ENCODE data around the gene PHLDA3.
"Not testable (repeated sequence)": the region's sequence is repeated elsewhere in the genome, so short reads cannot be mapped to it uniquely, and the experiment has no call there.

The PHLDA3 gene

DNA sequence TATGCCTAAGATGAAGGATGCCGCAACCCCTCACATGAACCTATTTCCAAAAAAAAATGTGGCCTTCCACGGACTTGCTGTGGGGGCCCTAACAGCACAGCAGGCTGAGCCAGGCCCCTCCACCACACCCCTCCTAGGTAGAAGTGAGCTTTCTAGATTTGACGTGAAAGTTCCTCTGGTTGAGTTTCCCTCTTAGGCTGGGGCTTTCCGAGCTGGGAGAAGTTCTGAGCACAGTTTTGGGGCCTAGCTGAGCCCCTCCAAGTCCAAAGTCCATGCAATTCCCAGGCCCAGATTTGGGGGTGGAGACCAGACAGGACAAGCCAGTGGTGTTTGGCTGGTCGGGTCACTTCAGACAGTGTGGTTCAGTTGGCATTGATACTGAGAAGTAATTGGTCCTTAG lies 13.8 kb upstream of the PHLDA3 start:
- no peak overlapping the region for H3K4me3 Mint-ChIP-seq
- H3K36me3 Mint-ChIP-seq (ENCODE audit: low read depth), result peaks cover 15% of the 10 kb centered on the region
- peaks cover 19% of the 10 kb centered on the region for H3K27me3 Mint-ChIP-seq
- no peaks in the 10 kb centered on the region for H3K9me3 Mint-ChIP-seq
- peaks cover 21% of the 10 kb centered on the region for H3K4me1 Mint-ChIP-seq (ENCODE audit: low read depth)
- H3K27ac Mint-ChIP-seq, result no peak overlapping the region

- Mint-ChIP-seq H3K4me1 (ENCODE audit: low read depth) (peaks cover 21% of the 10 kb centered on the region), H3K27me3 (peaks cover 25% of the 10 kb centered on the region), H3K36me3 (ENCODE audit: low read depth) (peaks cover 9% of the 10 kb centered on the region), H3K27ac (no peak overlapping the region), H3K4me3 (peak overlapping the region; percentile 72), H3K9me3 (no peaks in the 10 kb centered on the region)
Measured at GRCh38 chr1:201481761-201482493, 12.9 kb upstream of the PHLDA3 start.

DNA sequence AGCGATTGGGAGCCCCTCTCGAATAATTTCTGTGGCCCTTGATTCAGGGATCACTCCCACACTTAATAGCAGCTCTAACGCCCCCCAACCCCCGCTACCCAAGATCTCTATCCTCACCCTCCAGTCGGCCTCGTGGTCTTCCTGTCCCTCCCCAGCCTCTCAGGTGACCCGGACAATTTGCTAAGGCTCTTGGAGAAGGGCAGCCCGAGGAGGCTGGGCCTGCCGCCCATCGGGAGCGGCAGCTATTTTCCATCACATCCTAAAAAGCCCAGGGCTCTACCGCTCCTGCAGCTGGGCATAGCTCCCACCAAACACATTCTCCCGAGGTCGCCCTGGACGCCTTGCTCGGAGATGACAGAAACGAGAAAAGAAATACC lies 12.0 kb upstream of the PHLDA3 start:
- Mint-ChIP-seq H3K4me1 (ENCODE audit: low read depth) (peaks cover 21% of the 10 kb centered on the region), H3K9me3 (no peaks in the 10 kb centered on the region), H3K27ac (no peak overlapping the region), H3K36me3 (ENCODE audit: low read depth) (peaks cover 4% of the 10 kb centered on the region), H3K27me3 (peaks cover 31% of the 10 kb centered on the region), H3K4me3 (peak overlapping the region; percentile 72)

DNA sequence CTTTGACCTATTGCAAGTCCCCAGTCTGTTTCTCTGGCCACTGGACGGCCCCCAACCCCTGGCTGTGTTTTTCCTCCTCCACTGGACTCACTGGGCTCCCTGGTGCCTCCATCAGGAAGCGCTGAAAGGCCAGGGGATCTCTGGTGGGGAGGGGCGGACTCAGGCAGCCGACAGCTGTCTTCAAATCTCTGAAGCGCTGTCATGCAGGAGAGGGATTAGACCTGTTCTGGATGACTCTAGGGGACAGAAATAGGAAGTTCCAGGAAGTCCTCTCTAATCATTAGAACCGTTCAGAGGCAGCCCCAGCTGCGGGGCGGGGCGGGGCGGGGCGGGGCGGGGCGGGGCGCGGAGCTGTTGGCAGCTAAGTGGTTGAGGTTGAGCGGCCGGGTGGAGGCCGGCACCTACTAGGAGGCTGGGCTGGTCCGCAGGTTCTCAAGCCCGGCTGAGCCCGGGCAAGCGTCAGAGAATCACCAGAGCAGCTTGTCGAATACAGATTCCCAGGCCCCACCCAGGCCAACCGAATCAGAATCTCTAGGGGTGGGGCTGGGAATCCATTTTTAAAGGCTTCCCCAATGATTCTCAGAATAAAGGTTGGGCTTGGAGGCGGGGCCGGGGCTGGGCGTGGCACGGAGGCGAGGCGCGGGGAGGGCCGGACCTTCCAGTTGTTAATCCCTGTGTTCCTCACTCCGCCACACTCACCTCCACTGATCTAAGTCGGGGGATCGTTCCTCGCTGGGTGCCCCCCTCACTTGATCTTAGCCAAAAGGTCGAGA lies 11.4 kb upstream of the PHLDA3 start:
- Mint-ChIP-seq H3K27ac (no peak overlapping the region), H3K4me3 (peak overlapping the region; percentile 72), H3K9me3 (no peaks in the 10 kb centered on the region)

DNA sequence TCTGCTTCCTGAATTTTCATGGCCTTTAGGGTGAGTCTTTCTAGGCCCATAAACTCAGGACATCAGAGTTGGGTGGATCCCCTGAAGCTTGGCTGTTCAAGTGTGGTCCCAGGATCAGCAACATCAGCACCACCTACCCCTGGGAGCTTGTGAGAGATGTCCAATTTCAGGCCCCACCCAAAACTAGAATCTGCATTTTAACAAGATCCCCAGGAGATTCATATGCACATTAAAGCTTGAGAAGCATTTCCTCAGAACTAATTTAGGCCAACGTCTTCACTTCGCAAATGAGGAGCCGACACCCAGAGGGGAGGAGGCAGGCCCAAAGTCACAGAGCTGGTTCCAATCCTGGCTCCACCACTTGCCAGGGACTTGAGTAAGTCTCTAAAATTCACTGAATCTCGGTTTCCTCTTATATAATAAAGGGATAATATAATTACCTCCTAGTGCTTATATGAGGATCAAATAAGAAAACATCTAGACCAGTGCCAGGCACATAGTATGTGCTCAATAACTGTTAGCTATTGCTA lies 10.3 kb upstream of the PHLDA3 start:
- H3K27me3 Mint-ChIP-seq, result peaks cover 31% of the 10 kb centered on the region
- H3K36me3 Mint-ChIP-seq (ENCODE audit: low read depth), result no peaks in the 10 kb centered on the region
- no peak overlapping the region for H3K4me3 Mint-ChIP-seq
- peaks cover 21% of the 10 kb centered on the region for H3K4me1 Mint-ChIP-seq (ENCODE audit: low read depth)
- no peaks in the 10 kb centered on the region for H3K9me3 Mint-ChIP-seq
- no peak overlapping the region for H3K27ac Mint-ChIP-seq

More for the DNA sequence above, 11.4 kb upstream of the PHLDA3 start:
- H3K27me3 Mint-ChIP-seq, result peaks cover 31% of the 10 kb centered on the region
- H3K4me1 Mint-ChIP-seq (ENCODE audit: low read depth), result peaks cover 21% of the 10 kb centered on the region
- H3K36me3 Mint-ChIP-seq (ENCODE audit: low read depth), result peaks cover 4% of the 10 kb centered on the region

DNA sequence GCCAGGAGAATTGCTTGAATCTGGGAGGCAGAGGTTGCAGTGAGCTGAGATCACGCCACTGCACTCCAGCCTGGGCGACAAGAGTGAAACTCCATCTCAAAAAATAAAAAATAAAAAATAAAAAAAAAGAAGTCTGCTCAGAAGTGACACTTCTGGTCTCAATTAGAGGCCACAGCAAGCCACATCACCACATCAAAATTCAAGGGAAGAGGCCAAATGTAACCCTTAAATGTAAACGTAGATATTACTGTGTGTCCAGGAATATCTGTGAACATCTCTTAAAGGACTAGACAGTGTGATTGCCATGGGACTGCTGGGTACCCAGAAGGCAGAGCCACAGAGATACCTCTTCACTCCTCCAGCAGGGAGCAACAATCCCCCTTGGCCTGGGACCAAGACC lies 9.7 kb upstream of the PHLDA3 start:
- Mint-ChIP-seq H3K4me1 (ENCODE audit: low read depth) (peaks cover 21% of the 10 kb centered on the region), H3K27me3 (peaks cover 31% of the 10 kb centered on the region)
- H3K9me3 Mint-ChIP-seq; H3K27ac Mint-ChIP-seq; H3K36me3 Mint-ChIP-seq (ENCODE audit: low read depth); H3K4me3 Mint-ChIP-seq: not testable (repeated sequence)

DNA sequence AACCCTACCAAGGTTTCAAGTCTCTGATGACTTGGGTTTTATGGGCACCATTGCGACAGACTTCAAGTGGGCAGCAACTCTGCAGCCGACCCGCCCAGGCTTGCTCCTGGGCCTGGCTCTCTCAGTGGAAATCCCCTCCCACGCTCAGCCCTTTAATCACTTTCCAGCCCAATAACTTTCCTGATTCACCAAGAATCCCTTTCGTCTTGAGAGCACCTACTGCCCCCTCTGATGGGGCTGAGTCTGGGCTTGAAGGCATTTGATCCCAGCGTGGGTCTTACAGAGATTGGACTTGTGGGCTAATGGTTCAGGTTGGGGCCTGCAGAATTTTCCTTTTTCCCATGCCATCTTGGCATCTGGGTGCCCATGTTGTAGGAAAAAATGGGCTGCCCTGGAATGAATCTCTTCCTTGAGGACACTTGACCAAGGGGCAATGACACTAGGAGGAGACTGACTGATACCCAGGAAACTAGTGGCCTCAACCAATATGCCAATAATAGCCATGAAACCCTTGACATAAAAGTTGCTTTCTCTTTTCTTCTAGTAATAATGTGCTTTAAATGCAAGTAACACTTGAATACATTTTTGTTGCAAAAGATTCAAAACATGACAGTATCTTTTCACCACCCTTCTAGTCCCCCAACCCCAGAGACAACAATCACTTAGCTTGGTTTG lies 7.8 kb upstream of the PHLDA3 start:
- H3K4me1 Mint-ChIP-seq (ENCODE audit: low read depth), result peaks cover 15% of the 10 kb centered on the region
- no peak overlapping the region for H3K4me3 Mint-ChIP-seq
- H3K27ac Mint-ChIP-seq, result no peak overlapping the region
- peaks cover 39% of the 10 kb centered on the region for H3K27me3 Mint-ChIP-seq
- no peaks in the 10 kb centered on the region for H3K36me3 Mint-ChIP-seq (ENCODE audit: low read depth)
- no peaks in the 10 kb centered on the region for H3K9me3 Mint-ChIP-seq

DNA sequence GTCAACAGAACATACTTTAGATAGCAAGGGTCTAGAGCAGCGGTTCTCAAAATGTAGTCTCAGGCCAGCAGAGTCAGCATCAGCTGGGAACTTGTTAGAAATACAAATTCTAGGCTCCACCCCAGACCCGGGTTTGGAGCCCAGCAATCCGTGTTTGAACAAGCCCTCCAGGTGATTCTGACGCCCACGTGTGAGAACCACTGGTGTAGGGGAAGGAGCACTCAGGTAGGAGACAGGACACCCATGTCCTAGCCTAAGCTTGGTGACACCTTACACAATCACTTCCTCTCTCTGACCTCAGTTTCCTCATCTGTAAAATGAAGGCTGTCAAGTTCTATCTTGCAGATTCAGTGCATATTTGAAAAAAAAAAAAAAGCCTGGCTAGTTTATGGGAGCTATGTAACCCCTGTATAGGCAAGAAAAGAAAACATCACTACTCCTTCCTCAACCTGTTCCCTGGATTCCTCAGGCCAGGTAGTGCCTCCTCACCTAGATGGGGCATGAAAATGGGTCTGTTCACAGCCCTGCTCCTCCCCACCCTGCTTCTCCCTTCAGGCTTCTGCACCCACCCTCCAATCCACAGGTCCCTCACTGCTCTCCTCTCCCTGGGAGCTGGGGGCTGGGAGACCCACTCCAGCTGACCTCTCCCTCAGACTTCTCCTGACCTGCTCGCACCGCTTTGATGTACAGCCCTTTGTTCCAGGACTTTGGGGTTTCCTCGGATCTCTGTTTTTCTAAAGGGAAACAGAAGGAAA lies 7.1 kb upstream of the PHLDA3 start:
- no peaks in the 10 kb centered on the region for H3K9me3 Mint-ChIP-seq
- H3K4me1 Mint-ChIP-seq (ENCODE audit: low read depth), result peaks cover 8% of the 10 kb centered on the region
- no peaks in the 10 kb centered on the region for H3K36me3 Mint-ChIP-seq (ENCODE audit: low read depth)
- no peak overlapping the region for H3K27ac Mint-ChIP-seq
- H3K27me3 Mint-ChIP-seq, result peaks cover 42% of the 10 kb centered on the region
- H3K4me3 Mint-ChIP-seq, result no peak overlapping the region

GRCh38 chr1:201475130-201475529 lies 6.1 kb upstream of the PHLDA3 start:
- peaks cover 3% of the 10 kb centered on the region for H3K4me1 Mint-ChIP-seq (ENCODE audit: low read depth)
- H3K27me3 Mint-ChIP-seq, result peaks cover 48% of the 10 kb centered on the region
- H3K27ac Mint-ChIP-seq, result no peak overlapping the region
- H3K9me3 Mint-ChIP-seq, result no peaks in the 10 kb centered on the region
- no peak overlapping the region for H3K4me3 Mint-ChIP-seq
- no peaks in the 10 kb centered on the region for H3K36me3 Mint-ChIP-seq (ENCODE audit: low read depth)

GRCh38 chr1:201473296-201473695 lies 4.3 kb upstream of the PHLDA3 start:
- Mint-ChIP-seq H3K36me3 (ENCODE audit: low read depth) (no peaks in the 10 kb centered on the region), H3K27ac (no peak overlapping the region), H3K4me3 (no peak overlapping the region), H3K27me3 (peaks cover 53% of the 10 kb centered on the region), H3K9me3 (no peaks in the 10 kb centered on the region), H3K4me1 (ENCODE audit: low read depth) (no peaks in the 10 kb centered on the region)

GRCh38 chr1:201472321-201472720 lies 3.3 kb upstream of the PHLDA3 start:
- not testable (repeated sequence) for H3K36me3 Mint-ChIP-seq (ENCODE audit: low read depth); H3K4me1 Mint-ChIP-seq (ENCODE audit: low read depth); H3K27ac Mint-ChIP-seq; H3K4me3 Mint-ChIP-seq; H3K9me3 Mint-ChIP-seq
- H3K27me3 Mint-ChIP-seq, result peaks cover 56% of the 10 kb centered on the region

DNA sequence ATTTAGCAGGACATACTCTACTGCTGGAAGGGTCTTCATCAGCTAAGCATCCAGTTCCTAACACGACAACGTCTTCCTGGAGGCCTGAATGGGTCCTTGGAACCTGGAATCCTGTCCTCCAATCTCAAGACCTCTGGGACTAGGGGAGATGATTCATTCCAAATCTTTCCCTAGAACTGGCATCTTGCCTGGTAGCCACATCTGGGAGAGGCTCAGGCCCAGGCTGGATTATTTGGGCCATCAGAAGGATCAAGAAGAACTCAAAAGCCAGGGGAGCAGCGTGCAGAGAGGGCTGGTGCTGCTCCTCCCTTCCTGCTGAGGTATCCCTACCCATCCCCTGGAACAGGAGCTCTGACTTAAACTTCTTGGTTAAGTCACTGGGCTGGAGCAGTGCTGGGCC lies 2.8 kb upstream of the PHLDA3 start:
- H3K4me3 Mint-ChIP-seq, result no peak overlapping the region
- no peaks in the 10 kb centered on the region for H3K9me3 Mint-ChIP-seq
- H3K4me1 Mint-ChIP-seq (ENCODE audit: low read depth), result no peaks in the 10 kb centered on the region
- no peak overlapping the region for H3K27ac Mint-ChIP-seq
- peaks cover 54% of the 10 kb centered on the region for H3K27me3 Mint-ChIP-seq
- H3K36me3 Mint-ChIP-seq (ENCODE audit: low read depth), result no peaks in the 10 kb centered on the region

DNA sequence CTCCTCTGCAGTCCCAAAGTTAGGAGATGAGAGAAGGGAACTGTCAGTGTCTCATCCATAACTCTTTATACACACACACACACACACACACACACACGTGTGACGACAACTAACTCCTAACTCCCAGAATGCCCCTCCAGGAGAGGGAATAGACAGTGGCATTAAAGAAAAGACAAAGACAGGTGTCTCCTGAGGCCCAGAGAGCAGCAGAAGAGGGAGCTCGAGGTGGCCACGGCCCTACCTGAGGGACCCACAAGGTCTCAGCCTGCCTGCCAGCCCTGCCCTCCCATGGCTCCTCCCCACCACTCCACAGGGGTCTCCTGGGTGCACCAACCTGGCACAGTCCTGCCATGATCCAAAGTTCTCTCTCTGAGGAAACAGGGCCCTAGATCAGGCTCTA lies 1.6 kb upstream of the PHLDA3 start:
- H3K36me3 Mint-ChIP-seq (ENCODE audit: low read depth), result no peaks in the 10 kb centered on the region
- H3K9me3 Mint-ChIP-seq, result no peaks in the 10 kb centered on the region
- peaks cover 48% of the 10 kb centered on the region for H3K27me3 Mint-ChIP-seq
- no peak overlapping the region for H3K27ac Mint-ChIP-seq
- no peaks in the 10 kb centered on the region for H3K4me1 Mint-ChIP-seq (ENCODE audit: low read depth)
- H3K4me3 Mint-ChIP-seq, result no peak overlapping the region

DNA sequence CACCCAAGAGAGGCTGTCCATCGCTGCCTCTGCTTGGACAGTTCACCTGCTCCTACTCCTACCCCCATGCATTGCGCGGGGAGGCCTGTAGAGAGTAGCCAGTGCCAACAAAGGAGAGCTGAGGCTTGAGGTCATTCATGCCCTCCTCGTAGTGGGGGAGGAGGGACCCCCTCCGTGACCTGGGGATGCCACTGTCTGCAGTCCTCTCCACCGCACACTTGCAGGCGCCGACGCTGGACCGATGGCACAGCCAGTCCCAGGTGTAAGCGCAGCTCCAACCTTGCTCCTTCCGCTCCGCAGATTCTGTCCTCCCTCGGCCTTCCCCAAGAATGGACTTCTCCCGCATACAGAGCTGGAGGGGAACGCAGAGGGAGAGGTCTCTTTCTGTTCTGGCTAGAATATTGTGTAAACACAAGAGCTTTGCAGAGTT lies 672 bp upstream of the PHLDA3 start:
- Mint-ChIP-seq H3K36me3 (ENCODE audit: low read depth) (no peaks in the 10 kb centered on the region), H3K9me3 (no peaks in the 10 kb centered on the region), H3K4me1 (ENCODE audit: low read depth) (no peaks in the 10 kb centered on the region), H3K27me3 (peaks cover 52% of the 10 kb centered on the region), H3K4me3 (peak overlapping the region; percentile 13), H3K27ac (no peak overlapping the region)
